PFSK-1 (cell line): ENCODE results near the gene CUL4A.

Source experiments
- FOXP2 ChIP-seq: optimal IDR thresholded peaks from 2 replicates; pipeline ENCODE3; 2011; ENCODE audit warnings: borderline replicate concordance, control low read depth, inconsistent platforms; ENCODE audit not compliant: insufficient read depth; ENCODE audit errors: extremely low read length, extremely low read depth
- POLR2AphosphoS5 ChIP-seq: IDR thresholded peaks from 2 replicates; pipeline ENCODE4 v1.6.1; 2012; ENCODE audit warnings: low read depth, mild to moderate bottlenecking, control low read depth, low read length, moderate library complexity
- REST ChIP-seq, 2 experiments: IDR thresholded peaks; 2 replicates each; pipeline versions ENCODE4 v1.6.1 to v1.8.0; 2011 to 2012; ENCODE audit warnings: low read depth in 2 of 2, low read length in 2 of 2, control low read depth in 1 of 2, inconsistent platforms in 1 of 2, mild to moderate bottlenecking in 1 of 2, moderate library complexity in 1 of 2; ENCODE audit not compliant: insufficient read depth in 1 of 2
- SIN3A ChIP-seq: IDR thresholded peaks from 2 replicates; pipeline ENCODE4 v1.6.1; 2012; ENCODE audit warnings: mild to moderate bottlenecking, low read length, moderate library complexity, borderline replicate concordance; ENCODE audit not compliant: insufficient read depth
- TAF1 ChIP-seq: IDR thresholded peaks from 2 replicates; pipeline ENCODE4 v1.6.1; 2012; ENCODE audit warnings: low read length, control low read depth, borderline replicate concordance; ENCODE audit not compliant: insufficient read depth

Gene CUL4A

GRCh38 chr13:113220877-113221276, 11.5 kb downstream of the CUL4A start:
- TF ChIP-seq TAF1 (no peak), REST (IDR thresholded peaks at IDR 0.05; ENCODE audit: insufficient read depth in 1 of 2, low read depth in 2 of 2, low read length in 2 of 2) (no peak), POLR2AphosphoS5 (no peak), FOXP2 (no peak), SIN3A (no peak)

GRCh38 chr13:113223070-113223469, 13.7 kb downstream of the CUL4A start:
- no peak for TF ChIP-seq REST (IDR thresholded peaks at IDR 0.05; ENCODE audit: insufficient read depth in 1 of 2, low read depth in 2 of 2, low read length in 2 of 2)
- no peak for TF ChIP-seq POLR2AphosphoS5
- TF ChIP-seq FOXP2 = no peak
- no peak for TF ChIP-seq SIN3A
- no peak for TF ChIP-seq TAF1

GRCh38 chr13:113224486-113224885, 15.1 kb downstream of the CUL4A start:
- no peak for TF ChIP-seq TAF1
- TF ChIP-seq POLR2AphosphoS5 = no peak
- no peak for TF ChIP-seq REST (IDR thresholded peaks at IDR 0.05; ENCODE audit: insufficient read depth in 1 of 2, low read depth in 2 of 2, low read length in 2 of 2)
- TF ChIP-seq FOXP2 = no peak
- TF ChIP-seq SIN3A = no peak

- TF ChIP-seq SIN3A (no peak), POLR2AphosphoS5 (no peak), TAF1 (no peak), REST (IDR thresholded peaks at IDR 0.05; ENCODE audit: insufficient read depth in 1 of 2, low read depth in 2 of 2, low read length in 2 of 2) (no peak), FOXP2 (no peak)
These were observed 16.1 kb downstream of the CUL4A start for GRCh38 chr13:113225515-113225914.
